HL-60 (cell line): ENCODE data around the gene WDR83.

Experiments used
- DNase-seq, 2 experiments: peaks; one replicate each; pipeline ENCODE4 v3.0.0-alpha.2; 2010 to 2020; ENCODE audit warnings: low read depth in 1 of 2, low spot score in 1 of 2
- H3K27ac ChIP-seq: fragments of 250-450 bp; sonication (Bioruptor Pico); replicated peaks from 2 replicates; pipeline ENCODE4 v1.5.1; 2020; ENCODE audit warnings: mild to moderate bottlenecking, moderate library complexity
- H3K27me3 ChIP-seq: fragments of 250-450 bp; sonication (Bioruptor Pico); 2 replicates; pipeline ENCODE4 v1.5.1; 2021; ENCODE audit warnings: mild to moderate bottlenecking, moderate library complexity; ENCODE audit not compliant: insufficient read depth, poor library complexity, severe bottlenecking
- H3K4me3 ChIP-seq: replicated peaks from 2 replicates; pipeline ENCODE4 v1.5.1; 2011; ENCODE audit warnings: mild to moderate bottlenecking, control low read depth, low read length; ENCODE audit not compliant: insufficient read depth
- CTCF ChIP-seq: IDR thresholded peaks from one replicate; pipeline ENCODE4 v1.5.1; 2011; ENCODE audit warnings: low read length, control low read depth, inconsistent platforms; ENCODE audit not compliant: insufficient read depth
- GABPA ChIP-seq: IDR thresholded peaks from 2 replicates; pipeline ENCODE4 v1.6.1; 2012; ENCODE audit warnings: low read depth
- POLR2AphosphoS5 ChIP-seq: IDR thresholded peaks from 2 replicates; pipeline ENCODE4 v1.6.1; 2012; ENCODE audit warnings: low read depth
- SPI1 ChIP-seq: IDR thresholded peaks from 2 replicates; pipeline ENCODE4 v1.6.1; 2012; ENCODE audit warnings: low read depth, mild to moderate bottlenecking, borderline replicate concordance
- TF ChIP-seq, protein P1 (sequence below): IDR thresholded peaks from 2 replicates; pipeline ENCODE4 v1.6.1; 2012; ENCODE audit warnings: low read depth; ENCODE audit not compliant: insufficient replicate concordance

The WDR83 gene

DNA sequence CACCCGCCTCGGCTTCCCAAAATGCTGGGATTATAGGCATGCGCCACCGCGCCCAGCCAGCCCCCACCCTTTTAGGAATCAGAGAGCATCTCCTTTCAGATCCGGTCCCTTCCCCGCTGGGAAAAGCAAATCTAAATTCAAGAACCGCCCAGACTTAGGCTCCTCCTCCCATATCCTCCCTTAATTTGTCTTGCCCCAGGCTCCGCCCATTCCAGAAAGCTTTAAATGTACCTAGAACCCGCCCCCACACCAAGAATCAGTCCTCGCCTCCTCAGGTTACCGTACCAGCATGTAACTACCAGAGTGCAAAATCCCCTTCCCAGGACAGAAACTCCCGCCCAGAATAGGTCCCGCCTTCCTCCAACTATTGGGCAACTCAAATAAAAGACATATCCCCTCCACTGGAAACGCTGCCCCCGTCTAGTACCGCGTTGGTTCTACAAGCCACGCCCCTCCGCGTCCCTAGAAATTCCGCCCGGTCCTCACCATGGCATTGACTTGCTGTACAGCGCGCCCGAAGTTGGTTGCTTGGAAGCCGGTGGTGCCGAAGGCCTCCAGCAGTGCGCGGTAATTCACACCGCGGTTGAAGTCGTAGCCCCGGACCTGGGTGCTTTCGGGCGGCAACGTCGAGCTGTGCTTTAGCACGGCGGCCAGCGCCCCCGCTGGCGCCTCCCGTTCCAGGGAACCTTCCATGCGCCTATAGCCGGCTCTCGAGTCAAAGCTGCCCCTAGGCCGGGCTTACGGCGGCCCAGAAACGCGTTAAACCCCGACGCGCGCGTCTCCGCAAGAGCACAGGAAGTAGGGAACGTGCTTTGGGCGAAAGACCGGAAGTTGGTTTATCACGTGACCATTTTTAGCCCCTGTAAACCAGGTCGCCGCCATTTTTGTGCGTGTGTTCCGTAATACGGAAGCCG lies 14.7 kb downstream of the WDR83 start, which contains the start of gene DHPS:
TSS of gene DHPS (minus strand) at position 807 of the 914 bp plus-strand sequence. CDS start at position 693, 114 bp downstream.
- Histone ChIP-seq H3K4me3 (peak within 1 kb of the TSS; percentile 79), H3K27ac (peak within 1 kb of the TSS; percentile 96), H3K27me3 (no peaks in the 10 kb centered on the region)
- peak; percentile 97 to 98 for DNase-seq
- no peak for TF ChIP-seq CTCF
- TF ChIP-seq, protein P1, sequence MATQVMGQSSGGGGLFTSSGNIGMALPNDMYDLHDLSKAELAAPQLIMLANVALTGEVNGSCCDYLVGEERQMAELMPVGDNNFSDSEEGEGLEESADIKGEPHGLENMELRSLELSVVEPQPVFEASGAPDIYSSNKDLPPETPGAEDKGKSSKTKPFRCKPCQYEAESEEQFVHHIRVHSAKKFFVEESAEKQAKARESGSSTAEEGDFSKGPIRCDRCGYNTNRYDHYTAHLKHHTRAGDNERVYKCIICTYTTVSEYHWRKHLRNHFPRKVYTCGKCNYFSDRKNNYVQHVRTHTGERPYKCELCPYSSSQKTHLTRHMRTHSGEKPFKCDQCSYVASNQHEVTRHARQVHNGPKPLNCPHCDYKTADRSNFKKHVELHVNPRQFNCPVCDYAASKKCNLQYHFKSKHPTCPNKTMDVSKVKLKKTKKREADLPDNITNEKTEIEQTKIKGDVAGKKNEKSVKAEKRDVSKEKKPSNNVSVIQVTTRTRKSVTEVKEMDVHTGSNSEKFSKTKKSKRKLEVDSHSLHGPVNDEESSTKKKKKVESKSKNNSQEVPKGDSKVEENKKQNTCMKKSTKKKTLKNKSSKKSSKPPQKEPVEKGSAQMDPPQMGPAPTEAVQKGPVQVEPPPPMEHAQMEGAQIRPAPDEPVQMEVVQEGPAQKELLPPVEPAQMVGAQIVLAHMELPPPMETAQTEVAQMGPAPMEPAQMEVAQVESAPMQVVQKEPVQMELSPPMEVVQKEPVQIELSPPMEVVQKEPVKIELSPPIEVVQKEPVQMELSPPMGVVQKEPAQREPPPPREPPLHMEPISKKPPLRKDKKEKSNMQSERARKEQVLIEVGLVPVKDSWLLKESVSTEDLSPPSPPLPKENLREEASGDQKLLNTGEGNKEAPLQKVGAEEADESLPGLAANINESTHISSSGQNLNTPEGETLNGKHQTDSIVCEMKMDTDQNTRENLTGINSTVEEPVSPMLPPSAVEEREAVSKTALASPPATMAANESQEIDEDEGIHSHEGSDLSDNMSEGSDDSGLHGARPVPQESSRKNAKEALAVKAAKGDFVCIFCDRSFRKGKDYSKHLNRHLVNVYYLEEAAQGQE, result peak; percentile 37
- TF ChIP-seq SPI1, result peak; percentile 35; the same call in 1 of the 2 replicates
- TF ChIP-seq GABPA, result peak; percentile 86
- peak; percentile 77 for TF ChIP-seq POLR2AphosphoS5

- DNase-seq, result no peak
- Histone ChIP-seq H3K27me3 (no peaks in the 10 kb centered on the region), H3K27ac (no peak overlapping the region), H3K4me3 (no peak overlapping the region)
- TF ChIP-seq, protein P1, result no peak
- no peak for TF ChIP-seq POLR2AphosphoS5
- TF ChIP-seq CTCF, result no peak
- TF ChIP-seq GABPA, result no peak
- TF ChIP-seq SPI1, result no peak
Measured at GRCh38 chr19:12685831-12686230, 19.2 kb downstream of the WDR83 start.

- Histone ChIP-seq H3K4me3 (no peak within 1 kb of the TSS), H3K27me3 (no peaks in the 10 kb centered on the region), H3K27ac (no peak within 1 kb of the TSS)
- TF ChIP-seq GABPA (no peak), POLR2AphosphoS5 (no peak), SPI1 (no peak), CTCF (no peak)
- TF ChIP-seq, protein P1, result no peak
- DNase-seq, result no peak
Measured at GRCh38 chr19:12687496-12688196, 21.0 kb downstream of the WDR83 start, which contains the start of gene GNG14. Gene GNG14, plus strand, starts transcription at chr19:12687998. Its CDS starts 51 bp downstream, at chr19:12688049.
